ENCODE measurements around the gene FBXL15. TPM values are rescaled to one million over a fixed set of nuclear protein-coding genes. Genes with fewer than 3 reads are reported as not detected.

FBXL15 gene
- total and polyA plus RNA-seq, 2 of the 13 experiments (the other 11 are each of a cell fraction or from before 2014, with no cell fraction given) = 4.3 to 8.3 TPM

DNA sequence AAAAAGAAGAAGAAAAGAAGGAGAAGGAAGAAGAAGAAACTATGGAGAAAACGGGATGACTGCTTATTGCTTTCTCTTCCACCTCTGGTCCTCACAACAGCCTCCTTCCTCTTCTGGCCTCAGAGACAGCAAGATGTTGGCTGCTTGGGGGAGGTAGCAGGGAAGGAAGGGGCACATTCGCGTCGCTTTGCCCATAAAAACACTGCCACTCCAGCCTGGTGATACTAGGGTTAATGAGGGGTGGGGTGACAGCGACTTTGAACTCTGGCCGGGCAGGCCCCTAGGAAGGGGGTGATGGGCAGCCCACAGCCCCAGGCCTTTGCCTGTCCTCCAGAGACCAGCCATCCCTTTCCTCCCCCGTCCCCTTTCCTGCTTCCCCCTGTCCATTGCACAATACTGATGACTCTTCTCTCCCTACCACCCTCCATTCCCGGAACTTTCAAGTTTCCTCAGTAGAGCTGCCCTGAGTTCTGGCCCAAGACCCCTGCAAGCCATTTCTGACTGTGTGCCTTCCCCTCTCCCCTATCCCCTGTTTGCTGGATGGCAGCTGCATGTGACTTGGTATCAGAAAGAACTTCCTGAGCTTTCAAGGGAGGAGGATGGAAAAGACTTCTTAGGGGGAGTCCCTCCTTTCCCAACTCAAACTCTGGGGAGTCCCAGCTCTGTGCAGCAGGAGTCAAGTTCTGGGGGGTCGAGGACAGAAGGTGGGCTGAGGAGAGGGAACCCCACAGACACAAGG is 13.9 kb downstream of the FBXL15 start (continued):
- TF ChIP-seq, protein P1, sequence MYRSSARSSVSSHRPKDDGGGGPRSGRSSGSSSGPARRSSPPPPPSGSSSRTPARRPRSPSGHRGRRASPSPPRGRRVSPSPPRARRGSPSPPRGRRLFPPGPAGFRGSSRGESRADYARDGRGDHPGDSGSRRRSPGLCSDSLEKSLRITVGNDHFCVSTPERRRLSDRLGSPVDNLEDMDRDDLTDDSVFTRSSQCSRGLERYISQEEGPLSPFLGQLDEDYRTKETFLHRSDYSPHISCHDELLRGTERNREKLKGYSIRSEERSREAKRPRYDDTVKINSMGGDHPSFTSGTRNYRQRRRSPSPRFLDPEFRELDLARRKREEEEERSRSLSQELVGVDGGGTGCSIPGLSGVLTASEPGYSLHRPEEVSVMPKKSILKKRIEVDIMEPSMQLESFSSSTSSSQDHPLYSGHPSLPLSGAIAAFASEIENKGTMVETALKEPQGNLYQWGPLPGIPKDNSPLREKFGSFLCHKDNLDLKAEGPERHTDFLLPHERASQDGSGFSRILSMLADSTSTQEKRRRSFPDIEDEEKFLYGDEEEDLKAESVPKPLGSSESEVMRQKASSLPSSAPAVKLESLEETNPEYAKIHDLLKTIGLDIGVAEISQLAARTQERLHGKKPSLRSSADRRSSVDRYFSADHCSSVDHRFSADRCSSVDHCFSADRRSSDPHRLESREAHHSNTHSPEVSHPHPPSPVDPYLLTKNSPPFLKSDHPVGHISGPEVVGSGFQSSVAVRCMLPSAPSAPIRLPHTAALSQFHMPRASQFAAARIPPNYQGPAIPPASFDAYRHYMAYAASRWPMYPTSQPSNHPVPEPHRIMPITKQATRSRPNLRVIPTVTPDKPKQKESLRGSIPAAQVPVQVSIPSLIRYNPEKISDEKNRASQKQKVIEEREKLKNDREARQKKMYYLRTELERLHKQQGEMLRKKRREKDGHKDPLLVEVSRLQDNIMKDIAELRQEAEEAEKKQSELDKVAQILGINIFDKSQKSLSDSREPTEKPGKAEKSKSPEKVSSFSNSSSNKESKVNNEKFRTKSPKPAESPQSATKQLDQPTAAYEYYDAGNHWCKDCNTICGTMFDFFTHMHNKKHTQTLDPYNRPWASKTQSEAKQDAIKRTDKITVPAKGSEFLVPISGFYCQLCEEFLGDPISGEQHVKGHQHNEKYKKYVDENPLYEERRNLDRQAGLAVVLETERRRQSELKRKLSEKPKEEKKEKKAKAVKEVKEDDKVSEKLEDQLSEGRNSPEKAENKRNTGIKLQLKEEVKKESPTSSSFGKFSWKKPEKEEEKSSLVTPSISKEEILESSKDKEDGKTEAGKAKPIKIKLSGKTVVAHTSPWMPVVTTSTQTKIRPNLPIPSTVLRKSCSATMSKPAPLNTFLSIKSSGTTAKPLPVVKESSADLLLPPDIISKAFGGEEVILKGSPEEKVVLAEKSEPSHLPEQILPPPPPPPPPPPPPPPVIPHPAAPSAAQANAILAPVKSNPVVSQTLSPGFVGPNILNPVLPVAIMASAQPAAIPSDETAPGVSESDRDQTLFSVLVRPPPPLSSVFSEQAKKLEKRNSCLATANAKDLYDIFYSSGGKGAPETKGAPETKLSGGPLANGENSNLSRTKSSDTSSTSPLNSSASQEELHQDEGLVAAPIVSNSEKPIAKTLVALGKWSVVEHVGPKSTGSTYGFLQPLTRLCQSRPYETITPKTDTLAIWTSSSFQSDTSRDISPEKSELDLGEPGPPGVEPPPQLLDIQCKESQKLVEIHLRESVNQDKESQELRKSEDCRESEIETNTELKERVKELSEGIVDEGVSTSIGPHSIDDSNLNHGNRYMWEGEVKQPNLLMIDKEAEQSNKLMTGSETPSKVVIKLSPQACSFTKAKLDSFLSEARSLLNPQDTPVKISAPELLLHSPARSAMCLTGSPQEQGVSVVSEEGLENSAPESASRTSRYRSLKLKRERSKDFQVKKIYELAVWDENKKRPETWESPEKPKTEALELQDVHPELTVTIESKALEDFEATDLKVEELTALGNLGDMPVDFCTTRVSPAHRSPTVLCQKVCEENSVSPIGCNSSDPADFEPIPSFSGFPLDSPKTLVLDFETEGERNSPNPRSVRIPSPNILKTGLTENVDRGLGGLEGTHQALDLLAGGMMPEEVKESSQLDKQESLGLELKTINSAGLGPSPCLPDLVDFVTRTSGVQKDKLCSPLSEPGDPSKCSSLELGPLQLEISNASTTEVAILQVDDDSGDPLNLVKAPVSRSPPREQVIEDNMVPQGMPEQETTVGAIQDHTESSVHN (CRISPR knock-in tag; IDR thresholded peaks at IDR 0.05) = no peak
- TF ChIP-seq, protein P2, sequence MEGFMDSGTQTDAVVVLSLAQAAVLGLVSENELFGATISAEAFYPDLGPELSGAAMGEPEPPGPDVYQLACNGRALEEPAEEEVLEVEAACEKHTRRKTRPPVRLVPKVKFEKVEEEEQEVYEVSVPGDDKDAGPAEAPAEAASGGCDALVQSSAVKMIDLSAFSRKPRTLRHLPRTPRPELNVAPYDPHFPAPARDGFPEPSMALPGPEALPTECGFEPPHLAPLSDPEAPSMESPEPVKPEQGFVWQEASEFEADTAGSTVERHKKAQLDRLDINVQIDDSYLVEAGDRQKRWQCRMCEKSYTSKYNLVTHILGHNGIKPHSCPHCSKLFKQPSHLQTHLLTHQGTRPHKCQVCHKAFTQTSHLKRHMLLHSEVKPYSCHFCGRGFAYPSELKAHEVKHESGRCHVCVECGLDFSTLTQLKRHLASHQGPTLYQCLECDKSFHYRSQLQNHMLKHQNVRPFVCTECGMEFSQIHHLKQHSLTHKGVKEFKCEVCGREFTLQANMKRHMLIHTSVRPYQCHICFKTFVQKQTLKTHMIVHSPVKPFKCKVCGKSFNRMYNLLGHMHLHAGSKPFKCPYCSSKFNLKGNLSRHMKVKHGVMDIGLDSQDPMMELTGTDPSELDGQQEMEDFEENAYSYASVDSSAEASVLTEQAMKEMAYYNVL (CRISPR knock-in tag; IDR thresholded peaks at IDR 0.05; ENCODE audit: borderline replicate concordance) = peak; percentile 68; the same call in 1 of the 2 replicates
- TF ChIP-seq HOXD1 (CRISPR knock-in tag; IDR thresholded peaks at IDR 0.05) = no peak
- TF ChIP-seq, protein P3, sequence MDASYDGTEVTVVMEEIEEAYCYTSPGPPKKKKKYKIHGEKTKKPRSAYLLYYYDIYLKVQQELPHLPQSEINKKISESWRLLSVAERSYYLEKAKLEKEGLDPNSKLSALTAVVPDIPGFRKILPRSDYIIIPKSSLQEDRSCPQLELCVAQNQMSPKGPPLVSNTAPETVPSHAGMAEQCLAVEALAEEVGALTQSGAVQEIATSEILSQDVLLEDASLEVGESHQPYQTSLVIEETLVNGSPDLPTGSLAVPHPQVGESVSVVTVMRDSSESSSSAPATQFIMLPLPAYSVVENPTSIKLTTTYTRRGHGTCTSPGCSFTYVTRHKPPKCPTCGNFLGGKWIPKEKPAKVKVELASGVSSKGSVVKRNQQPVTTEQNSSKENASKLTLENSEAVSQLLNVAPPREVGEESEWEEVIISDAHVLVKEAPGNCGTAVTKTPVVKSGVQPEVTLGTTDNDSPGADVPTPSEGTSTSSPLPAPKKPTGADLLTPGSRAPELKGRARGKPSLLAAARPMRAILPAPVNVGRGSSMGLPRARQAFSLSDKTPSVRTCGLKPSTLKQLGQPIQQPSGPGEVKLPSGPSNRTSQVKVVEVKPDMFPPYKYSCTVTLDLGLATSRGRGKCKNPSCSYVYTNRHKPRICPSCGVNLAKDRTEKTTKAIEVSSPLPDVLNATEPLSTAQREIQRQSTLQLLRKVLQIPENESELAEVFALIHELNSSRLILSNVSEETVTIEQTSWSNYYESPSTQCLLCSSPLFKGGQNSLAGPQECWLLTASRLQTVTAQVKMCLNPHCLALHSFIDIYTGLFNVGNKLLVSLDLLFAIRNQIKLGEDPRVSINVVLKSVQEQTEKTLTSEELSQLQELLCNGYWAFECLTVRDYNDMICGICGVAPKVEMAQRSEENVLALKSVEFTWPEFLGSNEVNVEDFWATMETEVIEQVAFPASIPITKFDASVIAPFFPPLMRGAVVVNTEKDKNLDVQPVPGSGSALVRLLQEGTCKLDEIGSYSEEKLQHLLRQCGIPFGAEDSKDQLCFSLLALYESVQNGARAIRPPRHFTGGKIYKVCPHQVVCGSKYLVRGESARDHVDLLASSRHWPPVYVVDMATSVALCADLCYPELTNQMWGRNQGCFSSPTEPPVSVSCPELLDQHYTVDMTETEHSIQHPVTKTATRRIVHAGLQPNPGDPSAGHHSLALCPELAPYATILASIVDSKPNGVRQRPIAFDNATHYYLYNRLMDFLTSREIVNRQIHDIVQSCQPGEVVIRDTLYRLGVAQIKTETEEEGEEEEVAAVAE (CRISPR knock-in tag; IDR thresholded peaks at IDR 0.05; ENCODE audit: borderline replicate concordance) = no peak
- TF ChIP-seq SOX6 (IDR thresholded peaks at IDR 0.05) = no peak
- no peak; the same call in none of the 2 replicates for TF ChIP-seq SOX6 (CRISPR knock-in tag; IDR thresholded peaks at IDR 0.05)
- TF ChIP-seq, protein P4, sequence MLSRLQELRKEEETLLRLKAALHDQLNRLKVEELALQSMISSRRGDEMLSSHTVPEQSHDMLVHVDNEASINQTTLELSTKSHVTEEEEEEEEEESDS (CRISPR knock-in tag; IDR thresholded peaks at IDR 0.05; ENCODE audit: borderline replicate concordance) = no peak
- TF ChIP-seq AKAP8 (CRISPR knock-in tag; IDR thresholded peaks at IDR 0.05) = 0 out of 2 replicates have a peak, but pooled peaks have one; percentile 31
- no peak for TF ChIP-seq ZNF674 (CRISPR knock-in tag; IDR thresholded peaks at IDR 0.05; ENCODE audit: low read depth)
- TF ChIP-seq, protein P5, sequence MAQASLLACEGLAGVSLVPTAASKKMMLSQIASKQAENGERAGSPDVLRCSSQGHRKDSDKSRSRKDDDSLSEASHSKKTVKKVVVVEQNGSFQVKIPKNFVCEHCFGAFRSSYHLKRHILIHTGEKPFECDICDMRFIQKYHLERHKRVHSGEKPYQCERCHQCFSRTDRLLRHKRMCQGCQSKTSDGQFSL (CRISPR knock-in tag; IDR thresholded peaks at IDR 0.05) = no peak; the same call in 1 of the 2 replicates
- no peak for TF ChIP-seq NFKBIZ (CRISPR knock-in tag; IDR thresholded peaks at IDR 0.05)
- no peak for TF ChIP-seq ZKSCAN8 (CRISPR knock-in tag; IDR thresholded peaks at IDR 0.05; ENCODE audit: borderline replicate concordance)

Data from HepG2 (cell line).